Breast epithelium (tissue), 3 donors: ENCODE measurements around the gene GNL1.

Source experiments
- POLR2AphosphoS5 ChIP-seq, 3 donors: sonication (generic); formaldehyde crosslinking; IDR thresholded peaks; one replicate each; pipeline ENCODE4 v1.6.1; 2017; ENCODE audit warnings: antibody characterized with exemption in 3 of 3
- TF ChIP-seq, protein P1 (sequence below), 3 donors: fragments of 450-650 bp; IDR thresholded peaks; one replicate each; pipeline ENCODE4 v1.5.1; 2016 to 2017; ENCODE audit warnings: antibody characterized with exemption in 3 of 3, mild to moderate bottlenecking in 3 of 3, moderate library complexity in 3 of 3

DNA sequence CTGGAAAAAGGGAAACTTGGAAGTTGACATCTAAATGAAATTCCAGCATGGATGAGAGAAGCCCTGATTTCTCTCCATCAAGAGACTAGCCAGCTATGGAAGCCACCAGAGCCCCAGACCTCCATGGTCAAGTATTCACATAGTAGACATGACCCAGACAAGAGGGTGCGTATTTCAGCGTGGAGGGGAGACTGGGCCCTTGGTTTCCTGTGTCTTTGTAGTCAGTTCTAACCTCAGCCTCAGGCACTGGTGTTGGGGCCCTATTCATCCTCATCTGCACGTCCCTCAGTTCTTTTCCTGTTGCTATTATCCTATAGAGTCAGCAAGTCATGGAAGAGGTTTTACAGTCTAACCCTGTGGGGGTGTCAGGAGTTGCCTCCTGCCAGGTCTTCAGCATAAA, 12.5 kb downstream of the GNL1 start:
- no peak for TF ChIP-seq POLR2AphosphoS5 (IDR thresholded peaks at IDR 0.05)
- TF ChIP-seq, protein P1, sequence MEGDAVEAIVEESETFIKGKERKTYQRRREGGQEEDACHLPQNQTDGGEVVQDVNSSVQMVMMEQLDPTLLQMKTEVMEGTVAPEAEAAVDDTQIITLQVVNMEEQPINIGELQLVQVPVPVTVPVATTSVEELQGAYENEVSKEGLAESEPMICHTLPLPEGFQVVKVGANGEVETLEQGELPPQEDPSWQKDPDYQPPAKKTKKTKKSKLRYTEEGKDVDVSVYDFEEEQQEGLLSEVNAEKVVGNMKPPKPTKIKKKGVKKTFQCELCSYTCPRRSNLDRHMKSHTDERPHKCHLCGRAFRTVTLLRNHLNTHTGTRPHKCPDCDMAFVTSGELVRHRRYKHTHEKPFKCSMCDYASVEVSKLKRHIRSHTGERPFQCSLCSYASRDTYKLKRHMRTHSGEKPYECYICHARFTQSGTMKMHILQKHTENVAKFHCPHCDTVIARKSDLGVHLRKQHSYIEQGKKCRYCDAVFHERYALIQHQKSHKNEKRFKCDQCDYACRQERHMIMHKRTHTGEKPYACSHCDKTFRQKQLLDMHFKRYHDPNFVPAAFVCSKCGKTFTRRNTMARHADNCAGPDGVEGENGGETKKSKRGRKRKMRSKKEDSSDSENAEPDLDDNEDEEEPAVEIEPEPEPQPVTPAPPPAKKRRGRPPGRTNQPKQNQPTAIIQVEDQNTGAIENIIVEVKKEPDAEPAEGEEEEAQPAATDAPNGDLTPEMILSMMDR (IDR thresholded peaks at IDR 0.05): no peak
